HL-60/S4 treated with phorbol 12-myristate 13-acetate at 8.2 ng/mL for 4 days and 3 days (cell line): ENCODE results near the gene DDIT3.

Experiments
- in situ Hi-C: fragments of 300-500 bp; cut with MboI; formaldehyde crosslinking; loops from 2 replicates; pipeline ENCODE4 v1.15.0; 2022; ENCODE audit warnings: low sequenced_read_pairs

The DDIT3 gene

DNA sequence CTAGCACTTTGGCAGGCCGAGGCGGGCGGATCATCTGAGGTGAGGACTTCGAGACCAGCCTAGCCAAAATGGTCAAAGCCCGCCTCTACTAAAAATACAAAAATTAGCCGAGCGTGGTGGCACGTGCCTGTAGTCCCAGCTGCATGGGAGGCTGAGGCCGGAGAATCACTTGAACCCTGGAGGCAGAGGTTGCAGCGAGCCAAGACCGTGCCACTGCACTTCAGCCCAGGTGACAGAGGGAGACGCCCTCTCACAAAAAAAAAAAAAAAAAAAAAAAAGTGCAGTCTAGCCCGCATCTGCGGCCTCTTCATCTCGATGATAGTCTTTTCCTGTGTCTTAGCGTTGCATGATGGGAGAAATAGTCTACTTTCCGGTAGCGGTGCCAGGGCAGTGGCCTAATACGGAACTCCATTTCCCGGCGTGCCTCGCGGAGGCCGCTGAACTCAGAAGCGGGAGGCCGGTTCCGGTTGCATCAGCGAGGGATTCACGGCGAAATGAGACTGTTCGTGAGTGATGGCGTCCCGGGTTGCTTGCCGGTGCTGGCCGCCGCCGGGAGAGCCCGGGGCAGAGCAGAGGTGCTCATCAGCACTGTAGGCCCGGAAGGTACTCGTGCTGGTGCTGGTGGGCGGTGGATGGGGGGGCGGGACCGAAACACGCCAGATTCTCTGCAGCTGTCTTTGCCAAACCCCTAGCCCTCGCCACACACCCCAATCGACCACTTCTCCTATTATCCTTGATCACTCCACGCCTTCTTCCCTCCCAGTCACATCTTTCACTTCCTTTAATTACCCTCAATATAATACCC, 32.5 kb downstream of the DDIT3 start, which contains the start of gene MARS1:
MARS1 (plus strand) TSS at position 472 of the 805 bp plus-strand sequence; CDS start at position 495, 23 bp downstream.
- in situ Hi-C loops, result no loop called here

DNA sequence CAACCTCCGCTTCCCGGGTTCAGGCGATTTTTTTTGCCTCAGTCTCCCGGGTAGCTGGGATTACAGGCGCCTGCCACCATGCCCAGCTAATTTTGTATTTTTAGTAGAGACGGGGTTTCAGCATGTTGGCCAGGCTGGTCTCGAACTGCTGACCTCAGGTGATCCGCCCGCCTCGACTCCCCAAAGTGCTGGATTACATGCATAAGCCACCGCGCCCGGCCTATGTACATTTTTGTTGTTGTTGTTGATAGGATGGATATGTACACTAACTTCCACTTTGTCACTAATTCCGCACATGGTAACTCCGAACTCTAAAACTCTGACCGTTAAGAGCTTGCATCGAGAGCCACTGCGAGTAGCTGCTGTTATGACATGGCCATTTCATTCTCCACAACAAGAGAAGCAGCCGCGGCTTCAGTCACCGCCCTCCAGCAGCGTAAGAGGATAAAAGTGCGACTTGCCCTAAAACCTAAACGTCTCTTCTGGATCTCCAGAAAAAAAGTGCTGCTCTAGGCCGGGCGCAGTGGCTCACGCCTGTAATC, 33.2 kb downstream of the DDIT3 start:
- in situ Hi-C loops, result no loop called here

DNA sequence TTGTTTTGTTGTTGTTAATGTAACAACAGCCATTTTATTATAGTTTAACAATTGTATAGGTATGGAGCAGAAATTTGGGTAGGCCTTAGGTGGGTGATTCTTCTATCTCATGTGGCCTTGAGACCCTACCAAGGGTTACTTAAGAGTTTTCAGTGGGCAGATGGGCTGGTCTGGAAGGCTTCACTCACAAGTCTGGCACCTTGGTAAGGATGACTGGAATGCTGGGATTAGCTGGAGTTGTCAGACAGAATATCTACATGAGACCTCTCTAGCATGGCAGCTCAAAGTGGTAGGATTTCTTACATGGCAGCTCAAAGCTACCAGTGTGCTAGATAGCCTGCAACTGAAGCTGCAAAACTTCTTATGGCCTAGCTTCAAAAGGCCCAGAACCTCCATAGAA, 34.6 kb downstream of the DDIT3 start:
- in situ Hi-C loops, result no loop called here

DNA sequence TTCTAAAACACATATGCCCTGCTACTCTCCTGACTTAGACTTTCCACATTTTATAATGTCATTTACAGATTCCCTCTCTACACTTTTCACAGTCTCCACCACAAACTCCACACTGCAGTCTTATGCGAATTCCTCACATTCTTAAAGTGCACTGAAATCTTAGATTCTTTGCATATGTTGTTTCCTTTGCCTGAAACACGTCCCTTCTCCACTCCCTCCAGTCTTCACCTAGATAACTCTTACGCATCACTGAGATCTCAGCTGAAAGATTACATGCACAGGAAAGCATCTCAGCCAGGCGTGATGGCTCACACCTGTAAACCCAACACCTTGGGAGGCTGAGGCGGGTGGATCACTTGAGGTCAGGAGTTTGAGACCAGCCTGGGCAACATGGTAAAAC, 36.8 kb downstream of the DDIT3 start:
- in situ Hi-C loops, result no loop called here

DNA sequence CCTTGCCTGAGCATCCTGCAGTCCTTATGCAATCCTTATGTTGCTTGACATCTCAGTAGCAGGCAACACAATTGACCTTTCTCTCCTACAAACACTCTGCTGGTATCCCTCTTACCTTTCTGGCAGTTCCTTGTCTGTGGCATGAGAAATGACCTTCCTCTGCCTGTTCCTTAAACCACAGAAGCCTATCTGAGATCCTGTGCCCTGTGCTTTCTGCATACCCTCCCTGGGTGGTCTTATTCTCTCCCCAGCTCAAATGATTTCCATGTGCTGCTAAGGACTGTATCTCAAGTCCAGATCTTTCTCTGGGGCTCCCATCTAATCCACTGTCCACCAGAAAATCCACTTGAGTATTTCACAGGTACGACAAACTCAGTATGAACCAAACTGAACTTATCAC, 38.6 kb downstream of the DDIT3 start:
- in situ Hi-C loops, result no loop called here

DNA sequence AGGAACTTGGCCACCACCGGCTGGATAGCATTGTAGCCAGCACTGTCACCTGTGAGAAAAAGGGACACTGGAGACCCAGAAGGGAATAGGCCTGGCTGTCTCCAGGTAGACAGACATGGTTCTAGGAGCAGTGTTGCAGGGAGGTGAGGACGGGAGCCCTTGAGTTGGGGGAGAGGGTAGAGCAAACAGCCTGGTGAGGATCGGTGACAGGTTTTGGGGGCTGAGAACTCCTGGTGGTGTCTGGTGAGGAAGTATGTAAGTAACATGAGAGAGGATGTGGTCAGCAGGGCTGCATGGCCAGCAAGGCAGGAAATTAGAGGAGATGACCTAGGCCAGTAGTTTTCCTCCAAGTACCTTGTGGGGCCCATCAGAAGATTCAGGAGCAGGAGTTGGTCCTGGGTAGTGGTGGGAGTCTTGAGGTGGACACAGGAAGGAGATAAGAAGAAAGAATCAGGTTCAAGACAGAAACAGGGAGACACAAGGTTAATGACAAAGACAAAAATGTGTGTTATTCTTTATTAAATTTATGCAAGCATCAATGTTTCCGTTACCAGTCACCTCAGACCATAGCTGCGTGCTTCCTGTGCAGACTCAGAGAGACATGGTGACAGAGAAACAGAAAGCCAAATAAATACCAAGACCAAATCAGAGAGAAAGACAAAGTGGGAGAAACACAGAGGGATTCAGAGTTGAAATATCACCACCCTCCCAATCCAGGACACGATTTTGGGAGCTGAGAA, 40.8 kb downstream of the DDIT3 start, which contains the start of gene ARHGAP9:
ARHGAP9 (minus strand) TSS at position 491 of the 740 bp plus-strand sequence; CDS start at position 31, 460 bp downstream.
- in situ Hi-C loops, result no loop called here

DNA sequence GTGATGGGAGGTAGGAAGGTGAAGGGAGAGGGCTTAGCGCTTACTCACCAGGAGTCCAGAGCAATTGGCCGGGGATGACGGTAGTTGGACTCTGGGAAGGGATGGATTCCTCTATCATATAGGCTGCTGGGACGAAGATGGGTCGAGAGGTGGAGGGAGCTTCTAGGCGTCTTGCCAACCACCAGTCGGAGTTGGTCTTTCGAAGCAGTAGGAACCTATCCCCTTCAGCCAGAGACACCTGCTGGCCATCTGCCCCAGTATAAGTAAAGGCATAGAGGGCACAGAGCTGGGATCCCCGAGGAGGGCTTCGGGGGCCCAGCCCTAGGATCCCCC, 41.3 kb downstream of the DDIT3 start:
- in situ Hi-C loops, result no loop called here

DNA sequence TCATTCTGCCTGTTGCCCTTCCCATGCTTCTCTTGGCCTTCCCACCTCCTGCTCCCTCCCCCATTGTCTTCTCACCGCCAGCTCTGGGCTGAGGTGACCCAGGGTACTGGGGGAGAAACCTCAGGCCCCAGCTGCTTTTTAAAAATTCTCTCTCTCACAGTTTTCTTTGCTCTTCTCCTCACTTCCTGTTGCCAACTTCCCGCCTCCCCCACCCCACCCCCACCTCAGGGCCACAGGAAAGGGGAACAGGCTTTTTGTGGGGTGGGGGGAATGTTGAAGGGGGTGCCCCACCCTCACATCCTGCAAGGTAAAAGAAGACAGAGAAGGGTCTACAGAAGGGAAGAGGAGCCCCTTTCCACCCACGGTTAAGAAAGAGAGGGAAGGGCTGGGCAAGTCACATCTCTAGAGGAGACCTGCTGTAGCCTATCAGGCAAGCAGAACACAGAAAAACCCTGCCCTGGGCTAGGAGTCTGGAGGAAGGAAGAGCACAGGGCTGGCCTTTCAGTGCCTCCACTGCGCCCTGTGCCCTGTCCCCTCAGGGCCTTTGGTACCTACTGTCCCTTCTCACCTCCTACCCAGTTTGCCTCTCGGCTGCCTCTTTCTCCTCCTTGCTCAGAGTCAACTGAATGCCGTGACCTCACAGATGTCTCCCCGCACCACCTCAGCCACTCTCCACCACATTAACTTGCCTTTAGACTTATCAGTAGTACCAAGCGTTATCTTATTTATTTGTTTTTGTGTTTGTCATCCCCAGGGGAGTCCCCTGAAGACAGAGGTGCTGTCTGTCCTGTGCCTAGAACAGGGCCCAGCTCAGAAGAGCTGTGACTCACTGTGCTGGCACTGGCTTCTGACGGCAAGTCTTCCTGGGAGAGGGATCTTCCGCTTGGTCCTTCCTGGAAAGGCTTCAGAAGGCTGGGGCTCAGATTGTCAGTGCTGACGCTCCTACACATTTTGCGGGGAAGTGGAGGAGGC, 42.3 kb downstream of the DDIT3 start:
- in situ Hi-C loops, result no loop called here

DNA sequence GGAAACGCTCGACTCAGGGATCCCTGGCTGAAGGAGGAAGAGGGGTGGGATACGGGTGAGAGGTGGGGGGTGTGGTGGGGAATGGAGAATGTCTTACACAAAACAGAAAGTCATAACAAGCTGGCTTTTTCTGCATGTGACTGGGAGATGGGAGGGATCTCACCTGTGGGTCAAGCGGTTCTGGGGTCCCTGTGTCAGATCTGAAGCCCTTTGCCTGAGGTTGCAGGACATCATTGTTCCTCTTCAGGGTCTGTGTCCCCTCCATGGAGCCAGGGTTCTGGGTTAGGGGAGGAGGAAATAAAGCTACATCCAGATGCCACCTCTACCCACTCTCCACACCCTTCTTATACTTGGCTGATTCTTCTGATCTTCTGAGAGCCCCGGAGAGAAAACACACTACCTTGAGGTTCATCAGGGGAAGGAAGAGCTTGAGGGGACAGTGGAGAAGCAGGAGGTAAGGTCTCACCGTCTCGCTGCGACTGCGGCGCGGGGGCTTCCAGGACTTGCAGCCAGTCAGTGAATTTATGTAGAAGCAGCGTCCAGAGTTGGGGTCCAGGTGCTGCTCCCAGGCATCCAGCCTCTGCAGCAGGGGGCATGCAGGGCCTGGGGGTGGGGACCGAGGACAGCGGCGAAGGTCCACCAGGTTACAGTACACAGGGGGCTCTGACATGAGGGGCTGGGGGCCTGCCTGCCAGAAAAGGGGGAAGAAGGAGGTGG, 43.2 kb downstream of the DDIT3 start:
- in situ Hi-C loops, result no loop called here

DNA sequence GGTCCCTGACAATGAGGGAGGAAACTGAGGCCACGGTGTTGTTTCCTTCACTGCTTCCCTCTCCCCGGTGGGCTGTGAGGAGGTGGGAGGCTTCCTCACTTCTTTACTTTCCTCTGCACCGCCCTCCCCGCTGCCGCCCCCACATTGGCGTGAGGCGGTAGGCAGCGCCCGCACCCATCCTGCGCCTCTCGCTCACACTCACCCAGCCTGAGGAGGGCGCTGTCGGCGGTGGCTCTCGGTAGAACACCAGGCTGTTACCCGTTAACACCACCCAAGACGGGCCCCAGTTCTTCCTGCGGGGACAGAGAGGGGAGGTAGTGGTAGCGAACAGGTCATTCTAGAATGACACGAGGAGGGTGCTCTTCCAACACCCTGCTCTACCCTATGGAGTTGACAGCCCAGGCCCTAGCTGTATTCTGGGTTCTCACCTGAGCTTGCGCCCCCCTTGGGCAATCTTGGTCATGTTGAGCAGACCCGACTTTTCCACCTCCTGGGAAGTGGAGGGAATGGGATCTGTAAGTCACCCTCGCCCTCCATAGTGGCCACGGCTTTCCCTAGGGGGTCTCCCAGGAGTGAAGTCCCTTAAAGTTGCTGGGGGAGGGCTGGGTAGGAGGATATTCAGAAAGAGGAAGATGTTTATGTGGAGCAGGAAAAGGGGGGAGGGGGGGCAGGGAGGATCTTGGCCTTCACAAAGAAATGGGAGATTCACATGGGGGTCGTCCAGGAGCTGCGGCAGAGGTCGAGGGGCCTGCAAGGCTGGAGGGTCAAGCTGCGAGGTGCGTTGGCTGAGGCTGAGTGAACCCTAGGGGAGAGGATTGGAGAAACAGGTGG, 43.9 kb downstream of the DDIT3 start:
- in situ Hi-C loops, result no loop called here

DNA sequence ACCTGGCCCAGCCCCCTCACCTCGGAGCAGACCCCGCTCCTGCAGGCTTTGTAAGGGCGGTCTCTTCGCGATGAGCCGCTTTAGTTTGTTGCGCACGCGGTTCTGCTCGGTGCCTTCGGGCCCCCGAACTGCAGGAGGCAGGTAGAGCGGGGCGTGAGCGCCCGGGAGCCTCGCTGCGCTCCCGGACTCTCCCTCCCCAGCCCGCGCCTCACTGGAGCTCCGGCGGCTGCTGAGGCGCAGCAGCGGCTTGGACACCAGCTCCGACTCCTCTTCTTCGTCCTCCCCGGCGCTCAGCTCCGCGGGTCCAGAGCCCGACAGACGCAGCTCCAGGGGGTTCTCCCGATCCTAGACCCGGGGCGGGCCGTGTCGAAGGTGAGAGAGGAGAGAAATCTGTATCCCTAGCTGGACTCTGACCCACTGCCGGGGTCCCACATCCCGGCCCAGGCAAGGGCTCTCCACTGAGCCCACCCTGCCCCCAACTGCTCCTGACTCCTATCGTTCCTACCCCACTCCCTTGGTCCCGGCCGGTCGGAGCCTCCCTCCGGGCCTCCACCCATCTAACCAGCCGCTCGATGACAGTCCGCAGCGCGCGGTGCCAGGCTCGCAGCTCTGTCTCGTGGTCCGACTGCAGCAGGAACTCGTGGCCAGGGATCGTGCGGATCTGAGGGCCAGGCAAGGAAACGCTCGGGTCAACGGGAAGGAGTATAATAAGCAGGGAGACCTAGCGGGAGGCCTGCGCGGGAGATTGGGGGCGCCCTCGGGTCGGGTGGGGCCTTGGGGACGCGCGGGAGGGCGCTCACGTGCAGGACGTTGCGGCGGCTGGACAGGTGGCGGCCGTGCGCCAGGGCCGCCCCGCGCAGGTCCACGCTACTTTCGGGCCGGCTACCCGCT, 44.8 kb downstream of the DDIT3 start:
- in situ Hi-C loops, result no loop called here

DNA sequence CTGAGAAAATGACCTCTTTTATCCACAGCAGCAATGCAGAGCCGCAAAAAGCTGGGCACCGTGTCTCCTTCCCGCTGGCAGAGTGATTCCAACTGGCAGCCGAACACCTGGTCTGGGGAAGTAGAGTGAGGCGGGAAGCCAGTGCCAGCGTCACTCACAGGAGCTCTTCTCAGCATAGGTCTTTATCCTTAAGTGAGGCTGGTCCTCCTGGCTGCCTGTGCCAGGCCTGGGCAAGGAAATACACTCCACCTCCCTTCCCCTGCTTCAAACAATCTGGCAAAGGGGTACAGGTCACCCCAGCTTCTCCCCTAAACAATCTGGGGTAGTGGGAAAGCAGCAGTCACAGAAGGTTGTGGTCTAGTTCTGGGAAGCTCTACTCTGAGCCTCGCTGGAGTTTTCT, 45.5 kb downstream of the DDIT3 start:
- in situ Hi-C loops, result loop anchor here (25.0 kb wide), 1 partner anchor 388 kb away; the partner anchor contains the start of genes NAB2 and NEMP1

DNA sequence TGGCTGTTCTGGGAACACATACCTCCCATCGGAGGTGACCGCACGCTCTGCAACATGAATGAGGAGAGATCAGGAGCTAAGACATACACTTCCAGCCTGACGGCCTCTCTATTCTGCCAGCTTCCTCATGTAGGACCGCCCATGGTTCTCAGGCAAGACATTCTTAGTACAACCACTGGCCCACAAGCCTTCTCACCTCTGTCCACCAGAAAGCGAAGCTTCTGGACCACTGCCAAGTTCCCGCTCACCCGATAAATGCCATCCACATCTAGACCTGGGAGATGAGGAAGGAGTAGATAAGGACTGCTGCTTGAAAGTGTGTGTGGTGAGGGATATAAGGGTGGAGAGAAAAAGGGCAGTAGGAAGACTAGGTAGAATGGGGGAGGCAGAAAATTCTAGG, 45.9 kb downstream of the DDIT3 start:
- in situ Hi-C loops, result loop anchor here (25.0 kb wide), 1 partner anchor 387 kb away; the partner anchor contains the start of genes NAB2 and NEMP1

DNA sequence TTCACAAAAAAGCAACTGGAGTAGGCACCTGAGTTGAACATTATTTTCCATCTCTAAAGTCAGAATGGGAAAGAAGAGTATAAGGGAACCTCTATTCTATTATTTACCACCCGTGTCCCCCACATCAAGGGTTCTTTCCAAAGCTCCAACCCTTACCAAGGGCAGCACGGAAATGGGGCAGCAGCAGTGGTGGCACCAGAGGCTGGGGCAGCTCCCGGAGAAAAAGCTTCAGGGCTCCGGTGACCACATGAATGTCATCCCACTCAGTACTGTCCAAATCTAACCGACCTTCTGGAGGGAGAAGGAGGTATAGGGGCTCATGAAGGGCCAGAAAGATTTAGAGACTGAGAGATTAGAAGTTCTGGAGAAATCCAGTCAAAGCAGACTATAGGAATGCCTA, 46.4 kb downstream of the DDIT3 start:
- in situ Hi-C loops, result loop anchor here (25.0 kb wide), 1 partner anchor 387 kb away; the partner anchor contains the start of genes NAB2 and NEMP1

DNA sequence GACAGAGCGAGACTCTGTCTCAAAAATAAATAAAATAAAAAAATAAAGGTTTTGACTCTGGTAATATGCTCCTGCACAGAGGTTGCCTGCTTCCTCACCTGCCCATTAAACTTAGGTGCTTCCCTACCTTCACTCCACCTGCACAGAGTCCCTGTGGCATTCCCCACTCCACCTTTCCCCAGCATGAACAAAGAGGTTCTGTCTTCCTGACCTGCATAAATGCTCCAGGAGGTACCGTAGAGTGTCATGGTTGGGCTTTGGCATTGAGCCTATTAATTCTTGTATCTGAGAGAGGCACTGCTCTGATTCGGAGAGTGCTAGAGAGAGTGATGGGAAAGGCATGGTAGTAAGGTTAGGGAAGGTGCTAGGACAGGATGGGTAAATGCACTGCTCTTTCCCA, 46.9 kb downstream of the DDIT3 start:
- in situ Hi-C loops, result loop anchor here (25.0 kb wide), 1 partner anchor 386 kb away; the partner anchor contains the start of genes NAB2 and NEMP1

DNA sequence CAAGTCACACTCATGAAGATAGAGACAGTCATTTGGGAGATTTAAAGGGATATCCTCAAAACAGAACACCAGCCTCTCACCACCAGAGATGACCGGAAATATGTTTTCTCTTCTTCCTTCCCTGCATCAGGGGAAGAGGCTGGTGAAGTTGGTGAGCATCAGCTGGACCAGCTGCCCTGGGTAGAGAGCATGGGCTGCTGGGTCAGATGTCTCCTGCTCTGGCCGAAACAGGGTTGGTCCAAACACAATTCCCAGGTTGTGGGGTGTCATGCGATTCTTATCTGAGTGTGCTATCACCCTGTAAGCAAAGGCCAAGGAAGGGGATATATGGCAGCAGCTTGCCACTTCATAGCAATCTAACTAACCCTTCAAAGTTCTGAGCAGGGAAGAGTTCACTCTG, 47.9 kb downstream of the DDIT3 start:
- in situ Hi-C loops, result loop anchor here (25.0 kb wide), 1 partner anchor 385 kb away; the partner anchor contains the start of genes NAB2 and NEMP1

DNA sequence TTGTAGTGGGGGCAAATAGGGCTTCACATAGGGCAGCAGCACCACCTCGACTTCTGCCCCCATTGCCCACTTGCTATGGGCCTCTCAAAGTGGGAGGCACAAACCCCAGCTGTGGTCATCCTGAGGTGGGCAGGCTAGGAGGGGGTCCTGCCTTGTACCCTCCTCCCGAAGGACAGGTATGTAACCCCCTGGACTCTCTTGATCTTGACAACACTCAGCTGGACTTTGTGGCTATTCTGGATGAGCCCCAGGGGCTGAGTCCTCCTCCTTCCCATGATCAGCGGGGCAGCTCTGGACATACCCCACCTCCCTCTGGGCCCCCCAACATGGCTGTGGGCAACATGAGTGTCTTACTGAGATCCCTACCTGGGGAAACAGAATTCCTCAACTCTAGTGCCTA, 48.7 kb downstream of the DDIT3 start:
- in situ Hi-C loops, result loop anchor here (25.0 kb wide), 1 partner anchor 384 kb away; the partner anchor contains the start of genes NAB2 and NEMP1
